Ecto neural progenitor cell (in vitro differentiated cells): ENCODE data around the gene SCYGR4.
"Not testable (repeated sequence)": the region's sequence is repeated elsewhere in the genome, so short reads cannot be mapped to it uniquely, and the experiment has no call there.

Source experiments
- DNase-seq: peaks from one replicate; pipeline ENCODE4 v3.0.0-alpha.2; 2018; ENCODE audit warnings: low spot score

Gene SCYGR4

DNA sequence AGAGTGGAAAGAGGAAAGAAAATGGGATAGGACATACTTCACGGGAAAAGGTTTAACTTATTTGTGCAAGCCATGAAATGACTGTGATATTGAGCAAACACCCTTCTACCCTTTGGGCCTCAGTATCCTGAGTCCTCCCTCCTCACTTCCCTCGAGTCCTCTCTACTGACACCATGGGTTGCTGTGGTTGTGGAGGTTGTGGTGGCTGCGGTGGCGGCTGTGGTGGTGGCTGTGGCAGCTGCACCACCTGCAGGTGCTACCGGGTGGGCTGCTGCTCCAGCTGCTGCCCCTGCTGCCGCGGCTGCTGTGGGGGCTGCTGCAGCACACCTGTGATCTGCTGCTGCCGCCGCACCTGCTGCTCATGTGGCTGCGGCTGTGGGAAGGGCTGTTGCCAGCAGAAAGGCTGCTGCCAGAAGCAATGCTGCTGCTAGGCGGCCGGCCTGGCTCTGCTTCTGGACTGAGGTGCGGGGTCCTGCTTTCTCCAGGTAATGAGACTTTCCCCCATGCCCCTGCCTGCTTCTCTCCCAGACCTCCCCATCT is 49.4 kb downstream of the SCYGR4 start, which contains the start of gene SCYGR5:
TSS of gene SCYGR5 (plus strand) at position 174 of the 540 bp plus-strand sequence. CDS start at position 174, 0 bp downstream.
- DNase-seq, result not testable (repeated sequence)
